Endothelial cell of umbilical vein (primary cell): Measurements from ENCODE around the gene STON2. TPM values are rescaled to one million over a fixed set of nuclear protein-coding genes. Genes with fewer than 3 reads are reported as not detected.

Experiments
- BruUV-seq: library from RNA; stranded (reverse); fragments of 400-500 nt; replicated peaks from 2 replicates; lab custom pipeline; 2021; lab: Mats Ljungman, UMichigan
- CTCF ChIA-PET: fragments of 300-600, 350-600 bp; sonication (Branson Sonifier 250); formaldehyde crosslinking; loops from one replicate; lab custom pipeline; 2021; ENCODE audit warnings: antibody characterized with exemption, inconsistent platforms; lab: Charles Lee
- POLR2A ChIA-PET: fragments of 300-600, 350-600 bp; sonication (Branson Sonifier 250); formaldehyde crosslinking; loops from one replicate; lab custom pipeline; 2021; ENCODE audit warnings: antibody characterized with exemption, inconsistent platforms; lab: Charles Lee
- DNase-seq: peaks from one replicate; pipeline ENCODE4 v3.0.0-alpha.2; 2011; ENCODE audit warnings: low read depth, low spot score
- FAIRE-seq: peaks from 2 replicates; lab custom pipeline; 2011; peaks lifted over from hg19 to GRCh38; lab: Jason Lieb, UNC
- H2AFZ ChIP-seq: 2 replicates; pipeline ENCODE4 v1.6.0; 2012; ENCODE audit warnings: low read depth, low read length, control low read depth, inconsistent platforms
- H3K27ac ChIP-seq: 2 replicates; pipeline ENCODE4 v1.5.1; 2011; ENCODE audit warnings: low read depth, mild to moderate bottlenecking, control low read depth, low read length, moderate library complexity; ENCODE audit not compliant: insufficient read depth
- H3K27me3 ChIP-seq, 2 experiments: 2 replicates each; pipeline versions ENCODE4 v1.6.0 to v1.6.1; 2011; ENCODE audit warnings: low read length in 2 of 2, mixed read lengths in 1 of 2; ENCODE audit not compliant: control insufficient read depth in 2 of 2, insufficient read depth in 2 of 2
- H3K36me3 ChIP-seq, 2 experiments: 2 replicates in 1 of 2; 3 replicates in 1 of 2; pipeline ENCODE4 v1.5.1; 2011; ENCODE audit warnings: low read length in 2 of 2, mild to moderate bottlenecking in 1 of 2, moderate library complexity in 1 of 2; ENCODE audit not compliant: control insufficient read depth in 2 of 2, insufficient read depth in 2 of 2; ENCODE audit errors: extremely low read depth in 1 of 2
- H3K4me1 ChIP-seq: 3 replicates; pipeline ENCODE4 v1.5.1; 2011; ENCODE audit warnings: mild to moderate bottlenecking, low read length; ENCODE audit not compliant: control insufficient read depth, insufficient read depth; ENCODE audit errors: extremely low read depth
- H3K4me2 ChIP-seq: 2 replicates; pipeline ENCODE4 v1.6.1; 2011; ENCODE audit warnings: low read length, control low read depth, mixed read lengths; ENCODE audit not compliant: insufficient read depth
- H3K4me3 ChIP-seq, 3 experiments: fragments of 200-600 bp in 1 of 3; sonication (generic), shearing (Covaris generic) in 1 of 3; replicated peaks in 1 of 3; 2 replicates each; pipeline ENCODE4 v1.5.1; 2011 to 2016; ENCODE audit warnings: control low read depth in 3 of 3, low read length in 3 of 3, mild to moderate bottlenecking in 2 of 3, inconsistent platforms in 1 of 3, low read depth in 1 of 3, moderate library complexity in 1 of 3; ENCODE audit not compliant: insufficient read depth in 1 of 3
- H3K79me2 ChIP-seq: 2 replicates; pipeline ENCODE4 v1.6.0; 2012; ENCODE audit warnings: low read length, inconsistent platforms; ENCODE audit not compliant: control insufficient read depth, insufficient read depth
- H3K9ac ChIP-seq: replicated peaks from 2 replicates; pipeline ENCODE3; 2011; ENCODE audit warnings: low read length, control low read depth; ENCODE audit not compliant: insufficient read depth; ENCODE audit errors: extremely low read depth
- H3K9me1 ChIP-seq: replicated peaks from 3 replicates; pipeline ENCODE4 v1.6.0; 2011; ENCODE audit warnings: mild to moderate bottlenecking, low read length; ENCODE audit not compliant: control insufficient read depth, insufficient read depth; ENCODE audit errors: extremely low read depth
- H3K9me3 ChIP-seq: replicated peaks from 2 replicates; pipeline ENCODE4 v1.5.1; 2012; ENCODE audit warnings: low read length, inconsistent platforms; ENCODE audit not compliant: control insufficient read depth, insufficient read depth
- H4K20me1 ChIP-seq: replicated peaks from 2 replicates; pipeline ENCODE3; 2011; ENCODE audit warnings: mild to moderate bottlenecking, low read length; ENCODE audit not compliant: control insufficient read depth, insufficient read depth; ENCODE audit errors: extremely low read depth
- EZH2 ChIP-seq: IDR thresholded peaks from 2 replicates; pipeline ENCODE4 v1.6.1; 2012; ENCODE audit warnings: borderline replicate concordance, low read depth, mild to moderate bottlenecking, moderate library complexity, low read length, inconsistent platforms; ENCODE audit not compliant: severe bottlenecking
- FOS ChIP-seq: IDR thresholded peaks from 2 replicates; pipeline ENCODE4 v1.6.1; 2011; ENCODE audit warnings: mild to moderate bottlenecking, low read length, moderate library complexity, borderline replicate concordance; ENCODE audit not compliant: insufficient read depth
- GATA2 ChIP-seq: IDR thresholded peaks from 2 replicates; pipeline ENCODE4 v1.7.0; 2011; ENCODE audit warnings: low read depth, mild to moderate bottlenecking, moderate library complexity, mixed read lengths, low read length; ENCODE audit not compliant: insufficient read length, insufficient read depth
- JUN ChIP-seq: IDR thresholded peaks from 2 replicates; pipeline ENCODE4 v1.6.1; 2011; ENCODE audit warnings: borderline replicate concordance, low read depth; ENCODE audit not compliant: insufficient read length, insufficient read depth
- MYC ChIP-seq: IDR thresholded peaks from one replicate; pipeline ENCODE4 v1.6.1; 2011; ENCODE audit warnings: mild to moderate bottlenecking, low read depth, low read length
- POLR2A ChIP-seq: IDR thresholded peaks from 2 replicates; pipeline ENCODE4 v1.6.1; 2012; ENCODE audit warnings: low read depth, mild to moderate bottlenecking, control low read depth, low read length
- POLR2AphosphoS5 ChIP-seq: IDR thresholded peaks from 2 replicates; pipeline ENCODE4 v1.6.1; 2012; ENCODE audit warnings: low read depth, mild to moderate bottlenecking, control low read depth, low read length, moderate library complexity; ENCODE audit not compliant: insufficient read depth
- dilution Hi-C: fragments of 300-500 bp; cut with MboI; formaldehyde crosslinking; loops from one replicate; pipeline ENCODE4 v1.15.0; 2019; ENCODE audit warnings: low sequenced_read_pairs; ENCODE audit not compliant: extremely low pct_ligation_motif_present
- intact Hi-C: fragments of 100-400 bp; cut with micrococcal nuclease; formaldehyde crosslinking; loops from one replicate; pipeline ENCODE4 v1.10.0; 2022
- polyA plus RNA-seq, 4 experiments: library from polyadenylated mRNA; depleted of rRNA in 3 of 4; stranded (reverse) in 3 of 4; unstranded in 1 of 4; fragments of >200 nt; gene quantifications; 2 replicates each; pipeline versions ENCODE4 v1.2.1 to v1.2.3, GENCODE V29; 2011 to 2012; ENCODE audit warnings: missing spikeins in 1 of 4
- total RNA-seq: library from RNA; stranded (reverse); gene quantifications from 2 replicates; pipeline ENCODE4 v1.2.3, GENCODE V29; 2021
- TF ChIP-seq, protein P1 (sequence below), 2 donors: IDR thresholded peaks; 1 replicate in 1 of 2; 2 replicates in 1 of 2; pipeline ENCODE4 v1.5.1; 2011; ENCODE audit warnings: low read length in 2 of 2, mild to moderate bottlenecking in 2 of 2, moderate library complexity in 2 of 2, control low read depth in 1 of 2, inconsistent platforms in 1 of 2, low read depth in 1 of 2; ENCODE audit not compliant: insufficient read depth in 1 of 2; ENCODE audit errors: extremely low read depth in 1 of 2
- TF ChIP-seq, protein P2 (sequence below): IDR thresholded peaks from 2 replicates; pipeline ENCODE4 v1.6.1; 2011; ENCODE audit not compliant: insufficient read depth, insufficient read length

Gene STON2
- total and polyA plus RNA-seq, 2 donors (not counting 3 experiments of a cell fraction or from before 2014, with no cell fraction given) = not detected

GRCh38 chr14:81449114-81449513, 49.0 kb upstream of the STON2 start:
- Histone ChIP-seq H2AFZ (no peak overlapping the region), H3K9me3 (no peaks in the 10 kb centered on the region), H3K9ac (no peak overlapping the region), H3K36me3 (no peaks in the 10 kb centered on the region), H3K4me2 (no peak overlapping the region), H4K20me1 (no peaks in the 10 kb centered on the region), H3K27ac (no peak overlapping the region), H3K4me3 (no peak overlapping the region), H3K9me1 (no peaks in the 10 kb centered on the region), H3K79me2 (no peaks in the 10 kb centered on the region), H3K27me3 (peaks cover 2 to 10% of the 10 kb centered on the region in 2 experiments), H3K4me1 (no peaks in the 10 kb centered on the region)
- ChIA-PET CTCF (interaction anchor here (1.1 to 8.9 kb wide), 4 partner anchors 12 to 230 kb away, joined by 3 to 76 read pairs (median 5); no protein-coding TSS in a partner anchor), POLR2A (no interaction called here)
- no peak for FAIRE-seq
- BruUV-seq = no TSS peak
- intact Hi-C loops = no loop called here
- TF ChIP-seq FOS (no peak), MYC (no peak), GATA2 (no peak), POLR2AphosphoS5 (no peak), JUN (no peak), POLR2A (no peak), EZH2 (no peak)
- TF ChIP-seq, protein P1, sequence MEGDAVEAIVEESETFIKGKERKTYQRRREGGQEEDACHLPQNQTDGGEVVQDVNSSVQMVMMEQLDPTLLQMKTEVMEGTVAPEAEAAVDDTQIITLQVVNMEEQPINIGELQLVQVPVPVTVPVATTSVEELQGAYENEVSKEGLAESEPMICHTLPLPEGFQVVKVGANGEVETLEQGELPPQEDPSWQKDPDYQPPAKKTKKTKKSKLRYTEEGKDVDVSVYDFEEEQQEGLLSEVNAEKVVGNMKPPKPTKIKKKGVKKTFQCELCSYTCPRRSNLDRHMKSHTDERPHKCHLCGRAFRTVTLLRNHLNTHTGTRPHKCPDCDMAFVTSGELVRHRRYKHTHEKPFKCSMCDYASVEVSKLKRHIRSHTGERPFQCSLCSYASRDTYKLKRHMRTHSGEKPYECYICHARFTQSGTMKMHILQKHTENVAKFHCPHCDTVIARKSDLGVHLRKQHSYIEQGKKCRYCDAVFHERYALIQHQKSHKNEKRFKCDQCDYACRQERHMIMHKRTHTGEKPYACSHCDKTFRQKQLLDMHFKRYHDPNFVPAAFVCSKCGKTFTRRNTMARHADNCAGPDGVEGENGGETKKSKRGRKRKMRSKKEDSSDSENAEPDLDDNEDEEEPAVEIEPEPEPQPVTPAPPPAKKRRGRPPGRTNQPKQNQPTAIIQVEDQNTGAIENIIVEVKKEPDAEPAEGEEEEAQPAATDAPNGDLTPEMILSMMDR (IDR thresholded peaks at IDR 0.05; ENCODE audit: extremely low read depth in 1 of 2, insufficient read depth in 1 of 2, low read depth in 1 of 2, low read length in 2 of 2) = no peak
- TF ChIP-seq, protein P2, sequence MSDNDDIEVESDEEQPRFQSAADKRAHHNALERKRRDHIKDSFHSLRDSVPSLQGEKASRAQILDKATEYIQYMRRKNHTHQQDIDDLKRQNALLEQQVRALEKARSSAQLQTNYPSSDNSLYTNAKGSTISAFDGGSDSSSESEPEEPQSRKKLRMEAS = no peak
- DNase-seq = no peak
- dilution Hi-C loops = no loop called here
